ENCODE data around the gene METTL26. TPM values are rescaled to one million over a fixed set of nuclear protein-coding genes. Genes with fewer than 3 reads are reported as not detected.

The METTL26 gene
- total RNA-seq, 1 donor from 2014 or later: 31.8 TPM

DNA sequence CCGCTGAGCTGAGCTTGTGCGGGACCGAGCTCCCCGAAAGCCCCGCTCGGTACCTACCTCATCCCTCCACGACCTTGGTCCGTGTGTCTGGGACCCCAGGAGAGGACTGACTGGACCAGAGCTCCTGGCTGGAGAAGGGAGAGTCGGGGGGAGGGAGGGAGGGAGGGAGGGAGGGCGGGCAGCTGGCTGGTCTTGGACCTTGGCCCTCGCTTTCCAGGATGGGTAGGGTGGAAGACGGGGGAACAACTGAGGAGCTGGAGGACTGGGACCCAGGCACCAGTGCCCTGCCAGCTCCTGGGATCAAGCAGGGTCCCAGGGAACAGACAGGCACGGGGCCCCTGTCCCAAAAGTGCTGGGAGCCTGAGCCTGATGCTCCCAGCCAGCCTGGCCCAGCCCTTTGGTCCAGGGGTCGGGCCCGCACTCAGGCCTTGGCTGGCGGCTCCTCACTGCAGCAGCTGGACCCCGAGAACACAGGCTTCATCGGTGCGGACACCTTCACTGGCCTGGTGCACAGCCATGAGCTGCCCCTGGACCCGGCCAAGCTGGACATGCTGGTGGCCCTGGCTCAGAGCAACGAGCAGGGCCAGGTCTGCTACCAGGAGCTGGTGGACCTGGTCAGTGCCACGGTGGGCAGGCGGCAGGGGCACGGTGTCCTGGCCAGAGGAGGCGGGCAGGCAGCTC, 39.9 kb upstream of the METTL26 start:
- peak in 1 of 2 donors; percentile 38 for DNase-seq (ENCODE audit: low spot score in 2 of 2)

DNA sequence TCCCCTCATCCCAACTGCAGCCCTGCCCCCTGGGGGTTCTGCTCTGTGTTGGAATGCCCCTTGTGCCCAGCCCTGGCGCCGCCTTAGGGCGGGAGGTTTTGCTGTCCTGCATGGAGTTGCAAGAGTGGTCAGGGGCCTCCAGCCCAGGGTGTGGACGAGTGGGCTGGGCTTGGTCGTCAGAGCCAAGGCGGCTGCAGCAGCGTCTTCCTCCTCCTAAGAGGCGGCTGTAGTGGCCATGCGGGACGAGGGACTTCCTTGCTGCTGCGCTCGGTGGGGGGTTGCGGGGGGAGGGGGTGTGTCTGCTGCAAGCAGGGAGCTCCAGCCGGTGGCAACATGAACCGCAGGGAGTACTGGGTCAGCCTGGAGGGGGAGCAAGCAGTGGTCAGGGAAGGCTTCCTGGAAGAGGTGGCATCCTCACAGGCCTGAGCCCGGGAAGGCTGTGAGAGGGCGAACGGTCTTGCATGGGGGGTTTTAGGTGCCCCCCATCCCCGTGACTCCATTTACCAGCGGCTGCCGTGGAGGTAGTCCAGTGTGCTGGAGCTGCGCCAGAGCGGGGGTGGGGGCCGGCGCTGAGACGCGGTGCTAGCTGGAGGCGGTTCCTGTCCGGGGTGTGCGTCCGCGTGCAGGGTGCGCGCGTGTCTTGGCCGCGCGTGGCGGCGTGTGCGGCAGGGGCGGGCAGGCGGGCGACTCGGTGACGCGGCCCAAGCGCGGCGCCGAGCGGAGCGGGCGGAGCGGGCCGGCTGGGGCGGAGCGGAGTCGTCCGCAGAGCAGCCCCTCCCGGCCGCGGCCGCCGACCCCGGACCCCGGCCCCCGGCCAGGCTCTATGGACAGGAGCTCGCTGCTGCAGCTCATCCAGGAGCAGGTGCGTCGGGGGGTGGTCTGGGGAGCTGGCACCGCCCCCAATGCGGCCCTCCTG, 39.1 kb upstream of the METTL26 start, which contains the start of gene RHBDL1:
Gene RHBDL1, plus strand, starts transcription at position 704 of the 916 bp plus-strand sequence. Its CDS starts 120 bp downstream, at position 824.
- FAIRE-seq: no peak
- DNase-seq (ENCODE audit: low spot score in 2 of 2): peak; percentile 76 to 84

More for the DNA sequence above, 39.9 kb upstream of the METTL26 start:
- FAIRE-seq: no peak

DNA sequence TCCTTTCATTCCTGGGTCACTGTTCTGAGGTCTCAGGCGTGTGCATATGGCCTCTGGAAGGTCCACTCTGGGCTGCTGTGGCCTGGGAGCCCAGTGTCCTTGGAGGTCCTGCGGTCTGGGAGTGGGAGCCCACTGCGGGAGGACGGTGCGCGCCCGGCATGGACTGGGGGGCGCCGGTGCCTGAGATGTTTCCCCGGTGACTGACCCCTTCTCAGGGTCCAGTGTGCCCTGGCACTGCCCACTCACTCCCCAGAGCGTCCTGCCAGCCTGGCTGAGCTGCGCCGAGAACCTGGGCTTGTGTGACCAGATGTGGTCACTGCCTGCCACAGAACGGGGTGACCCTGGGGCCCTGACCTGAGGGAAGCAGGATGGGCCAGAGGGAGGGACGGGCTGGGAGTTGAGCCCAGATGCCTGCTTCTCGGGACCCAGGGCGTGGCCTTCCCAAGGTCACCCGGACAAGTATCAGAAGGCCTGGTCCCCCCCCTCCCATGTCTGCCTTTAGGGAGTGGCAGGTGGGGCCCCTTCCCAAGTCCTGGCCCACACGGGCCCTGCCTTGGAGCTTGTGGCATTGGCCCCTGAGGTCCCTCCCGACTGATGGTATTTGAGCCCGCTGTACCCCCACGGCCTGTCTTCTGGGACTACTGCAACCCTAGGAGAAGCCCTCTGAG, 38.2 kb upstream of the METTL26 start:
- no peak for FAIRE-seq
- no peak for DNase-seq (ENCODE audit: low spot score in 2 of 2)

DNA sequence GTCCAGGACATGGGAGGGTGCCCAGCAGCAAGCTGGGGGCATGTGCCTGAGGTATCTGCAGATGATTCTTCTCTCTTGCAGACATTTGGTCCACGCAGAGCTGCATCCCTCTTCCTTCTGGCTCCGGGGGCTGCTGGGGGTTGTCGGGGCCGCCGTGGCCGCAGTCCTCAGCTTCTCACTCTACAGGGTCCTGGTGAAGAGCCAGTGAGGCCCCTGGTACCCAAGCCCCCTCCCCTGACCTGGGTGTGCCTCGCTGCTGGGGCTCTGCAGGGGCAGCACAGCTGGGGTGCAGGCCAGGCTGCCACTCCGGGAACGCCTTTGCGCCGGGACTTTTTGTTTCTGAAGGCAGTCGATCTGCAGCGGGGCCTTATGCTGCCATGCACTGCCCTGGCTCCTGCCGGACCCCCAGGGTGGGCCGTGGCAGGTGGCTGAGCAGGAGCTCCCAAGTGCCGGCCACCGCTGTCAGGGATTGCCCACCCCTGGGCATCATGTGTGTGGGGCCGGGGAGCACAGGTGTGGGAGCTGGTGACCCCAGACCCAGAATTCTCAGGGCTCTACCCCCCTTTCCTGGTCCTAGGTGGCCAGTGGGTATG, 37.4 kb upstream of the METTL26 start:
- FAIRE-seq (no peak), DNase-seq (ENCODE audit: low spot score in 2 of 2) (no peak)

DNA sequence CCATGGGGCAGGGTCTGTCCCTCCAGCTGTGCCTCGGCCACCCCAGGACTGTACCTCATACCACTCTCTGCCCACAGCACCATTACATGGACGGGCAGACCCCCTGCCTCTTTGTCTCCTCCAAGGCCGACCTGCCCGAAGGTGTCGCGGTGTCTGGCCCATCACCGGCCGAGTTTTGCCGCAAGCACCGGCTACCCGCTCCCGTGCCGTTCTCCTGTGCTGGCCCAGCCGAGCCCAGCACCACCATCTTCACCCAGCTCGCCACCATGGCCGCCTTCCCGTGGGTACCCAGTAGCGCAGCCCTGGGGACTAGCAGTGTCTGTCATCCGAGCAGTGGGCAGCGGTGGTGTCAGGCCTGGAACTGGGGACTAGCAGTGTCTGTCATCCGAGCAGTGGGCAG, 36.7 kb upstream of the METTL26 start:
- DNase-seq (ENCODE audit: low spot score in 2 of 2): no peak

DNA sequence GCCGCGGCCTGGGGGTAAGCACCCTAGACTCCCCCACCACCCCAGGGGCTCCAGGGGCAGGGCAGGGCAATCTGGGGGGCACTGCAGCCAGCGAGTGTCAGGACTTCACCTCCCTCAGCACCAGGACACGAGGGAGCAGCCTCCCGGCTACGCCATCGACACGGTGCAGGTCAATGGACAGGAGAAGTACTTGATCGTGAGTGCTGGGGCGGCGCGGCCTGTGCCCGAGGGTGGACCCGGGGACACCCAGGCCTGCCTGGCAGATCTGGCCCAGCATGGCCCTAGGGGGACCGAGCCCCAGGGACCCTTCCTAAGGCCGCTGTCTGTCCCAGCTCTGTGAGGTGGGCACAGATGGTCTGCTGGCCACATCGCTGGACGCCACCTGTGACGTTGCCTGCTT, 36.3 kb upstream of the METTL26 start:
- FAIRE-seq: no peak

More for the DNA sequence above, 36.7 kb upstream of the METTL26 start:
- FAIRE-seq: no peak

DNA sequence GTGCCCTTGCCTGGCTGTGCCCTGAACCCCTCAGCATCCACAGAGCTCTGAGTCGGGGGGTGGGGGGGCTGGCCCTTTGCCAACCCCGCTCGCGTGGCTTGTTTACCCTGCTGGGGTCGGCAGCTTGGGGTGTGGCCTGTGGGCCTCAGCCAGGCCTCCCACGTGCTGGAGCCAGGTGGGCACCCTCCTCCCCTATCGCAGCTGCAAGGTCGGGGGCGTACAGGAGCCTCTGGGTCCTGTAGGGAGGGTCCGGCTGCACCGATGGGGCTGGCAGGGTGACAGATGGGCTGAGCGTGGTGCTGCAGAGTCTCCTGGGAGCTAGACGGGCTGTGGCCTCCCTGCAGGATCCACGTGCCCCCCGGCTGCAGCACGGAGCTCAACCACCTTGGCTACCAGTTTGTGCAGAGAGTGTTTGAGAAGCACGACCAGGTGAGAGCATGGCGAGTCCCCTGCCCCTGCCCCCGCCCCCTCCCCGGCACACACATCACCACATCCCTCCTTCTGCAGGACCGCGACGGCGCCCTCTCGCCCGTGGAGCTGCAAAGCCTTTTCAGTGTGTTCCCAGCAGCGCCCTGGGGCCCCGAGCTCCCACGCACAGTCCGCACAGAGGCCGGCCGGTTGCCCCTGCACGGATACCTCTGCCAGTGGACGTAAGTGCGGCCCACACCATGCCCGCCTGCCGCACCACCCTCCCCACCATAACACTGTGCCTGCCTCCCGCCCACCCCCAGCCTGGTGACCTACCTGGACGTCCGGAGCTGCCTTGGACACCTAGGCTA, 35.4 kb upstream of the METTL26 start:
- DNase-seq (ENCODE audit: low spot score in 2 of 2) (no peak), FAIRE-seq (no peak)

More for the DNA sequence above, 36.3 kb upstream of the METTL26 start:
- DNase-seq (ENCODE audit: low spot score in 2 of 2): no peak

DNA sequence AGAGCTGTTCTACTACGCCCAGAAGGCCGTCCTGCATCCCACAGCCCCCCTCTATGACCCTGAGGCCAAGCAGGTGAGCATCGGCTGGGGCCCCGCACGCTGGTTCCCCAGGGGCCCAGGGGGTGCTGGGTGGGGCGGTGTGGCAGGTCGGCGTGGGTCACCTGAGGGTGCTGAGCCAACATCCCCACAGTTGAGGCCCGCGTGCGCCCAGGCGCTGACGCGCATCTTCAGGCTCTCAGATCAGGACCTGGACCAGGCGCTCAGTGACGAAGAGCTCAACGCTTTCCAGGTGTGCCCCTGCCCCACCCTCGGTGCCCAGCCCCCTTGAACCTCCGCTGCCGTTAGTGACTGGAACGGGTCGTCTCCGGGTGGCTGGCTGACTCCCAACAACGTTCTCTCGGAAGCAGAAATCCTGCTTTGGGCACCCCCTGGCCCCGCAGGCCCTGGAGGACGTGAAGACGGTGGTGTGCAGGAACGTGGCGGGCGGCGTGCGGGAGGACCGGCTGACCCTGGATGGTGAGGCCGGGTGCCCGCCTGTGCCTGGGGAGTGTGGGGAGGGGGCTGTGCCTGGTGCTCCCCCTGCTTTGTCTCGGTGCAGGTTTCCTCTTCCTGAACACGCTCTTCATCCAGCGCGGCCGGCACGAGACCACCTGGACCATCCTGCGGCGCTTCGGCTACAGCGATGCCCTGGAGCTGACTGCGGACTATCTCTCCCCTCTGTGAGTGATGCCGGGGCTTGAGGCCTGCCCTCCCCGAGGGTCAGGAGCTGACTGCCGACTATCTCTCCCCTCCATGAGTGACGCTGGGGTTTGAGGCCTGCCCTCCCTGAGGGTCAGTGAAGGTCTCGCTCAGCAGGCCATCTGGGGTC, 34.6 kb upstream of the METTL26 start:
- DNase-seq (ENCODE audit: low spot score in 2 of 2) (no peak), FAIRE-seq (no peak)

DNA sequence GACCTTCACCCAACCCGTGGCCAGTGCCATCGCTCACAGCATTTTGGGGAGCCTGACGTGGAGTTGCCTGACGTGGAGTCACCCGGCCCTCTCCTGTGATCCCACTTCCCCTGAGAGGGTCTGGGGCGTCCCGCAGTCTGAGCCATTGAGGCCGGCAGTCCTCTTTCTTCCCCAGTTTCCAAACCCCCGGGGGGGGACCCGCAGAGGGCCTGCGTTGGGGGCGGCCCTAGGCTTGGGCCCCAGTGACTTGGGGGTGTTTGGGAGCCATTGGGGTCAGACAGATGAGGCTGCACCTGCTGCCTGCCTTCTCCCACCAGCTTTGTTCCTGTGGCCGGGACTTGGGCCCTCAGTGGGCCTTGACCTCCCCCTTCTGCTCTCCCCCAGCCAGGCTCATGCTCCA, 33.6 kb upstream of the METTL26 start:
- DNase-seq (ENCODE audit: low spot score in 2 of 2) (no peak), FAIRE-seq (no peak)

DNA sequence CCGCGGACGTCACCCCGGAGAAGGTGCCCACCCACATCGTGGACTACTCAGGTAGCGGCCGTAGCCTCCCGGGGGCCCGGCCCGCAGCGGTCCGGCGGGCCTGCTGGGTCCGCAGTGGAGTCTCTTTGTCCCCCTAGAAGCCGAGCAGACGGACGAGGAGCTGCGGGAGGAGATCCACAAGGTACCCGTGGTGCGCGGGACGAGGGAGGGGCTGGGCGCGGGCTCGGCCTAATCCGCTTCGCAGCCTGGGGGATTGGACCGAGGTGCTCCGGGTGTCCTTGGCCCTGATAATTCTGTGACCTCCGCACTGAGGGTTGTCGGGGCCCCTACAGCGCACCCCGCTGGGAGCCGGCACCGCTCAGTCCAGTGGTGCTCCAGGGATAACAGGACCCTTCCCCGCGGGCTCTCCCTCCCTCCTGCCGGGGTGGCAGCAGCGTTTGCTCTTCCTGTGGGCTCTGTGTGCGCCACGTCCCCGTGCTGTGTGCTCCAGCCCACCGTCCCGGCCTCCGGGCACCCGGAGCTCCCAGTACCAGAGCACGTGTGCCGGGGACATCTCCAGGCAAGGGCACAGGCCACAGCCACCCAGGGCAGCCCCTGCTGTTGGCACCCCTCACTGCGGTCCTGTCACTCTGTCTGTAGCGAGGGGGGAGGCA, 32.5 kb upstream of the METTL26 start:
- no peak for FAIRE-seq
- no peak for DNase-seq (ENCODE audit: low spot score in 2 of 2)

DNA sequence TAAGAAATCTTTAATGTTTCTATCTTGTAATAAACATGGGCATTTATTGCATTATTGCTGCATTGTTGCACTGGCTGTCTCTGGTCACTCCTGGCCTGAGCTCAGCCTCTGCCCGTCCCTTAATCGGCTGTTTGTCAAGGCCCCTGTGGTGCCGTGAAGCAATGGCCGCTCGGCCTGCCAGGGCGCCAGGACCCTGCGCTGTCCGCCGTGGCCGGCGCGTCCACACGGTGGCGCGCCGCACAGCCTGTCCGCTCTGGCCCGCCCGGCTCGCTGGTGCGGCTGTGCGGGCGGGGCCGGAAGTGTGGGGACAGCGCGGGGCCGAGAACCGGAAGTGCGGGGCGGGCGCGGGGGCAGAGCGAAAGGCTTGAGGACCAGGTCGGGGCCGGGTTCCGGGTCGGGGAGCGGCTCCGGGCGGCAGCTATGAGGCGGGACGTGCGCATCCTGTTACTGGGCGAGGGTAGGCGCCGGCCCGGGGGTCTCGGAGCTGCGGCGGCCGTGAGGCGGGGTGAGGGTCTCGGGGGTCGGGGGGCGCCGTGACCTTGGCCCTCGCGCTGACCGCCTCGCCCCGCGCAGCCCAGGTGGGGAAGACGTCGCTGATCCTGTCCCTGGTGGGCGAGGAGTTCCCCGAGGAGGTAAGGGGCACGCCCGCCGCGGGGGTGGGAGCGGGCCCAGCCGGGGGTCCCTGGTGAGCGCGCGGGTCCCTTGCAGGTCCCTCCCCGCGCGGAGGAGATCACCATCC, 31.8 kb upstream of the METTL26 start, which contains the start of gene RHOT2:
Gene RHOT2, plus strand, starts transcription at position 353 of the 739 bp plus-strand sequence. Its CDS starts 68 bp downstream, at position 421.
- DNase-seq (ENCODE audit: low spot score in 2 of 2) (peak; percentile 95), FAIRE-seq (no peak)

DNA sequence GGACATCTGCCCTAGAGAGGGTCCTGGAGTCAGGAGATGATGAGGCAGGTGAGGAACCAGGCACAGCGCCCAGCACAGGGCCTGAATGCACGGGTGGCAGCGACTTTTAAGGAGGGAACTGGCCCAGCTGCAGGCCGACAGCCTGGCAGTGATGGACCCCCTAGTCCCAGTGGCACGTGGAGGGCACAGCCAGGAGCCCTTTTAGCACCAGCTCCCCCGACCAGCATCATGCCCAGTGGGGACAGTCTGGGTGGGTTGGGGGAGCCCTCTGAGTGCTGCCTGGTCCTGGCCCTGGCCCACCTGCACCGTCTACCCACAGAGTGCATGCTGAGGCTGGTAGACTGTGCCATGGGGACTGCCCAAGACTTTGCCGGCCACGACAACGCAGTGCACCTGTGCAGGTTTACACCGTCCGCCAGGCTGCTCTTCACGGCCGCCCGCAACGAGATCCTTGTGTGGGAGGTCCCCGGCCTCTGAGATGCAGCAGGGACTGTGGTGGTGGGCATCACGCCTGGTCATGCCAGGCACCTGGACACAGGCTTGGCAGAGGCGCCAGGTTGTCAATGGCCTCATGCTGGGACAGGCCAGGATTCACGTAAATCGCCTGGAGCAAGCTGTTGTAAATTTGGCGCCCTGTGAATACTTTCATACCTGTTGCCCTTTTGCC, 31.1 kb upstream of the METTL26 start:
- DNase-seq (ENCODE audit: low spot score in 2 of 2) (no peak), FAIRE-seq (no peak)

DNA sequence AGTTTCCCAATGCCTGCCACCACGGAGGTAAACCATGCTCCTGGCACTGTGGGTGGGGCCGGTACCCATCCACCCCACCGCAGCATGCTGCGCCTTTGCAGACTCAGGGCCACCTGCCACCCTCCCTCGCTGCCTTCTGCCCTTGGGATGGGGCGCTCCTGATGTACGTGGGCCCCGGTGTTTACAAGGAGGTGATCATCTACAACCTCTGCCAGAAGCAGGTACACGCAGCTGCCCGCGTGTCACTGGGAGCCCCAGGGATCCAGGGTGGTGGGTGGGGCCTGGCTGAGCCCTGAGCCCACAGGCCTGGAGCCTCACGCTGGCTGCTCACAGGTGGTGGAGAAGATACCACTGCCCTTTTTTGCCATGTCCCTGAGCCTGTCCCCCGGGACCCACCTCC, 30.5 kb upstream of the METTL26 start:
- FAIRE-seq (no peak), DNase-seq (ENCODE audit: low spot score in 2 of 2) (no peak)

DNA sequence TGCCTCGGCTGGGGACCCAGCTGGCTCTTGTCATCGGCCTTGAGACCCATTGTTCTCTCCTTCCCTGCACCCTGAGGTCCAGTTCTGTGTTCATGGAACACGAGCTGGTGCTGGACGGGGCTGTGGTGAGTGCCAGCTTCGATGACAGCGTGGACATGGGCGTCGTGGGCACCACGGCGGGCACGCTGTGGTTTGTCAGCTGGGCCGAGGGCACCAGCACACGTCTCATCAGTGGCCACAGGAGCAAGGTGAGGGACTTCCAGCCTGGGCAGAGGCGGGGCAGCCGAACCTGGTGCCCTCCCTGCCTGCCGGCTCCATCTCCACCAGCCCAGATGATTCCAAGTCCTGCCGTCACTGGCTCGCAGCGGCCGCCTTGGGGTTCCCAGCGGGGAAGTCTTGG, 26.5 kb upstream of the METTL26 start:
- DNase-seq (ENCODE audit: low spot score in 2 of 2): no peak
- no peak for FAIRE-seq

DNA sequence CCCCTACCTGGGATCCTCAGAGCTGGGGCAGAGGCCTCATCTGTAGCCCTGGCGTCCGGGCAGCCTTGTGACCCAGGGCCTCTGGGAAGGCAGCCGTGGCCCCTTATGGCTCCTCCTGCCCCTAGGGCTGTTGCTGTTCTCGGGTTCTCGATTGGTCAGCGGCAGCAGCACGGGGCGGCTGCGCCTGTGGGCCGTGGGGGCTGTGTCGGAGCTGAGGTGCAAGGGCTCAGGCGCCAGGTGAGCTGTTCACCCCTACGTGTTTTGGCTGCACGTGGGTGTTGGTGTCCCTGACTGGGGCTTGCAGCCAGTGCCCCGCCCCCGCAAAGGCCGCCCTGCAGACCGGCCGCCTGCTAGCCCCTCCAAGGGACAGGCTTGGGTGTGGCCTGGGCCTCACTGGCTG, 26.0 kb upstream of the METTL26 start:
- no peak for DNase-seq (ENCODE audit: low spot score in 2 of 2)
- no peak for FAIRE-seq

DNA sequence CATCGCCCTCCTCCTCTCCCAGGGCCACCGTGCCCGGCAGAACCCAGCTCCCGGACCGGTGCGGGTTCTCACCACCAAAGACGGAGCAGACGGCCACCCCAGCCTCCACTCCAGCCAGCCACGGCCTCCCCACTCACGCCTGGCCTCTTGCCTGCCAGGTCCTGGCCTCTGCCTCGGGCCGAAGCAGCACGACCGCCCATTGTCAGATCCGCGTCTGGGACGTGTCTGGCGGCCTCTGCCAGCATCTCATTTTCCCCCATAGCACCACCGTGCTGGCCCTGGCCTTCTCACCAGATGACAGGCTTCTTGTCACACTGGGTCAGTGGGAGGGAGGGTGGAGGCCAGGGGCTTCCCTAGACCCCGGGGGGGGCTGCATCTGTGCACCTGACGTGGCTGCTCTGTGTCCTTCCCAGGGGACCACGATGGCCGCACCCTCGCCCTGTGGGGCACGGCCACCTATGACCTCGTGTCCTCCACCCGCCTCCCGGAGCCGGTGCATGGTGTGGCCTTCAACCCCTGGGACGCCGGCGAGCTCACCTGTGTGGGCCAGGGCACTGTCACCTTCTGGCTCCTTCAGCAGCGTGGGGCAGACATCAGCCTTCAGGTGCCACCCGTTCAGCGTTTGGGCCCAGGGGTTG, 25.2 kb upstream of the METTL26 start:
- DNase-seq (ENCODE audit: low spot score in 2 of 2) (no peak), FAIRE-seq (no peak)

All from frontal cortex (tissue), 4 donors.